ENCODE results near the gene CAMKMT.
A peak's percentile ranks its signal among the peaks of the same experiment; 100 is the strongest.
"Not testable (repeated sequence)": the region's sequence is repeated elsewhere in the genome, so short reads cannot be mapped to it uniquely, and the experiment has no call there.

CAMKMT gene

DNA sequence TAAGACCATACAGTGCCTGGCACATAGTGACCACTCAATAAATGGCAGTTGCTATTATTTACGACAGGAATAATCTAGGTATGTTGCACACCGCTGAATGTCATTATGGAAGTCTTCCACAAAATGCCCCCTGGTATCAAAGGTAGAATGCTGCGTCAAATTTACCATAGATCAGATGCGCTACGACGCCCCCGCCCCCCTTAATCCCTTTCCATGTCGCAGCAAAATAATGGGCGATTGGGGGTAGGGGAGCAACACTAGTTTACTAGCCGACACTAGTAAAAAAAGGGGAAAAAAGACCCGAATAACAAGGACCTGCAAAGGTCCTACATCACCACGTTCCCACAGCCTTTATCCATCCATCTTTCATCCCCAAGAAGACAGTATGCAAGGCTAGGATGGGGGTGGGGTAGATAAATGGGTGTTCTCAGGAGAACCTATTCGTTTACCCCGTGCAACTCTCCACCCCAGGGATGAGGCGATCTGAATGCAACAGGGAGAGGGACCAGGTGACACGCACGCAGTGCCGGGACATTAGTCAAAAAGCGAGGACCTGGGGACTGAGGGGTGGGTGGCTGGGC lies 908 bp upstream of the CAMKMT start:
- peak; percentile 22 for DNase-seq

DNA sequence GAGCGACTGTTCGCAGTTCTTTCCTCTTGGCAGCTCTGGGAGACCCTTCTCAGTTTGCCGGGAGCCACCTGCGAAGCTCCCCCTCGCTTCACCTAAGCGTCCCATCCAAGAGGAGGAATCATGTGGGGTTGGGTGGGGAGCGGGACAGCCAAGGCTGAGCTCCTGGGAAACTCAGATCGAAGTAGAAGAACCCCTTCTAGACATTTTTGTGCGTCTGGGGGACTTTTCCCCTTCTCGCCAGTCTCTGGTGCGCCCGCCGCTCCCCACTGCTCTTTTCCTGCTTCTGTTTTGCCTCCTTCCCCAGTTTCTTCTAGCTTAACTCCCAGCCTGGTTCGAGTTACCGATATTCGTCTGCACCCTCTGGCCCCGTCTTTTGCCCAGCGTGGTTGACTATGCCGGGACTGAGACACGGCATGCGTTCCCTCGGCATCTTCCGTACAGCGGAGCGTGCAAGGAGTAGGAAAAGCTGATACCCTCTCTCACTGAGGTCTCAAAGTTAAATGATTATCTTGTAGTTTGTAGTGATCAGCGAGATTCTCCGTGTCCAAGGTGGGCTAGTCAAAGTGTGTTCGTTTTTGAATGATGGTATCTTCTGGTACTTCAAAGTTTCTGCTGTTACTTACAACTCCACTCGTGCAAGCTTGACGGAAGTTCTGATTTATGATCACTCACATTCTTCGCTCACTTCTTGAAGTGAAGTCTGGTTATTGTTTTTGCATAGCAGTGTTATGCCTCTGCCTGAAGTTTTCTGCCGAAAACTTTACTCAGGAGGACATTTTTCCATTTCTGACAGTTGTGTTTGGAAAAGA lies 664 bp downstream of the CAMKMT start:
- peak; percentile 55 for DNase-seq

GRCh38 chr2:44364604-44365003 lies 2.9 kb downstream of the CAMKMT start:
- DNase-seq = no peak

GRCh38 chr2:44367591-44367990 lies 5.8 kb downstream of the CAMKMT start:
- DNase-seq = no peak

DNA sequence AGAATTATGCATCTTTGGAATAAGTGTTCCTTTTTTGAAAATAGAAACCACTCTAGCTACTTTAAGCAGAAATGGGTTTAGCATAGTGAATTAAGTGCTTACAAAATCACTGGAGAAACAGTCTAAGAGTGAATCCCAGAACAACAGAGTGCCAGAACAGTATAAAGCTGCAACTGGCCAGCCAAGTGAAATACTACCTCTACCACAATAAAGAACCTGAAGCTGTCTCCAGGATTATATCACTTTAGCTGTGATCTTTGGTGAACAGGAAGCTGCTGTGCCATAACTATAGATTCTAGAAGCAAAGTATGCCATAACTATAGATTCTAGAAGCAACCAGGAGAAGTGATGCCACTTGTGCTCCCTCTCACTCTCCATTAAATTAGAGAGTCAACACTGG lies 7.6 kb downstream of the CAMKMT start:
- no peak for DNase-seq

DNA sequence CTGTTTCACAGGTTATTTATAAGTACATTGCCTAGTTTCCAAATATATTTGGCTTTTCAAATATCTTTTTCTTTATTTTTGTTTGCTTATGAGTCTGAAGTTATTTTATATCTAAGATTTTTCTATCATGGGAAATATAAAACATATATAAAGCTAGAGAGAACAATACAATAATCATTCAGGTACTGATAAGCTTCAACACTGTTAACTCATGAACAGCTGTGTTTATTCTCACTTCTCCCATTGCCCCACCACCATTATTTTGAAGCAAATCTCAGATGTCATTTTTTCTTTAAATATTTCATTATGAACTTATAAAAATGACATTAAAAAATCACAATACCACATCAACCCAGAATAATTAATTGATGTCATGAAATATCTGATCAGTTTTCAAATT lies 9.7 kb downstream of the CAMKMT start:
- DNase-seq = no peak

DNA sequence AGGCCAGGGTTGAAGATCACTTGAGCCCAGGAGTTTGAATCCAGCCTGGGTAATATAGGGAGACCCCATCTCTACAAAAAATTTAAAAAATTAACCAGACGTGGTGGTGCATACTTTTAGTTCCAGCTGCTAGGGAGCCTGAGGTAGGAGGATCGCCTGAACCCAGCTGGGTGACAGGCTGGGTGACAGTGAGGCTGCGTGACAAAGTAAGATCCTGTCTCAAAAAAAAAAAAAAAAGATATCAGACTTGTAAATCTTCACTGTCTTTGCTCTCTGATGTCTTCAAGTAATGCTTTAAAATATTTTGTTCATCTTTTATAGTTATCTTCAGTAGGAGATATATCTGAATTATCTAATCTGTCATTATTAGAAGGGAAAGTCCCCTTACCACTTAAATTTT lies 10.5 kb downstream of the CAMKMT start:
- no peak for DNase-seq

- DNase-seq = no peak
Measured at GRCh38 chr2:44377486-44377885, 15.7 kb downstream of the CAMKMT start.

- not testable (repeated sequence) for DNase-seq
Measured at GRCh38 chr2:44385226-44385625, 23.5 kb downstream of the CAMKMT start.

DNA sequence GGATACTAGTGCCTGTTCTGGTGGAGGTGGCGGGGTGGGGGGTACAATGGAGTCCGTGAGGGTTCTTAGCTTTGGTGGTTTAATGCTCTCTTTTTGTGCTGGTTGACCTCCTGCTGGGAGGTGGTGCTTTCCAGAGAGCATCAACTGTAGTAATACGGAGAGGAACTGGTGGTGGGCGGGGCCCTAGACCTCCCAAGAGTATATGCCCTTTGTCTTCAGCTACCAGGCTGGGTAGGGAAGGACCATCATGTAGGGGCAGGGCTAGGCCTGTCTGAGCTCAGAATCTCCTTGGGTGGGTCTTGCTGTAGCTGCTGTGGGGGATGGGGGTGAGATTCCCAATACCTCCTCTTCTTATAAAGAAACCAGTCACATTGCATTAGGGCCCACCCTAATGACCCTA lies 27.1 kb downstream of the CAMKMT start:
- DNase-seq = no peak

DNA sequence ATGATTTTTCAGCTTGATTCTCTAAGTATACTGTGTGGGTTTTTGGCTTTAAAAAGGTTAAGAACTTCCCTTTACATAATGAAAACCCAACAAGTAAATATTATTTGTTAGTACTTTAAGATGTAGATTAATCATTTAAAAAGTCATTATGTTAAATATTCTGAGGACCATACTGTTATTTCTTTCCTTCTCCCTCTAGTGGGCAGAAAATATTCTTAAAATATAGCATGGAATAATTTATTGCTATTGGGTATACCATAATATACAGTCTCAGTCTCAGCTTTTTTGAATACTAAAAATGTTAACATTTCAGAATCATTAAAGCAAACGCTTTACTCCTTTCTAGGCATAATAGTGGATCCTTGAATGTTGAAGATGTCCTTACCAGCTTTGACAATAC lies 28.1 kb downstream of the CAMKMT start:
- DNase-seq = no peak

- peak; percentile 18 for DNase-seq
Measured at GRCh38 chr2:44392338-44392943, 30.7 kb downstream of the CAMKMT start.

- DNase-seq = peak; percentile 4
Measured at GRCh38 chr2:44397447-44398175, 35.9 kb downstream of the CAMKMT start.

GRCh38 chr2:44398243-44398897 lies 36.6 kb downstream of the CAMKMT start:
- DNase-seq = no peak

GRCh38 chr2:44420725-44421124 lies 59.0 kb downstream of the CAMKMT start:
- DNase-seq = no peak

- no peak for DNase-seq
Measured at GRCh38 chr2:44424211-44424610, 62.5 kb downstream of the CAMKMT start.

- peak; percentile 36 for DNase-seq
Measured at GRCh38 chr2:44429034-44429433, 67.3 kb downstream of the CAMKMT start.

GRCh38 chr2:44430342-44430741 lies 68.6 kb downstream of the CAMKMT start:
- no peak for DNase-seq

DNA sequence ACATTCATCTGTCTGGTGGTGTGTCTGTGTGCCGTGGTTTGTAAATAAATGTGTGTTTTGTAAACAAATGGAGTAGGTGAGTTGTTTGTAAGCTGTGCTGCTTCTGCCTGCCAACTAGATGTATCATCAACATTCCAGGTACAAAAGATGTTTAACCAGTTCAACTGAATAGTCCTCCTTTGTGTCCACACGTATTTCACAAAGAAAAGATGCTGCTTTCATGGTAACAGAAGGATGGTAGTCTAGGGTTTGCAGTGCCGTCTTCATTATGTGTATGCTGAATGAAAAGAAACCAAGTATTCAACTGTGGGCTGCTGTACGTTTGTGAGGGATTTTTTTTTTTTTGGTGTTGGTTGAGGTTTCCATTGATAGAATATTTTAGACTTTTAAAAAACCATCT lies 72.1 kb downstream of the CAMKMT start:
- DNase-seq = no peak

DNA sequence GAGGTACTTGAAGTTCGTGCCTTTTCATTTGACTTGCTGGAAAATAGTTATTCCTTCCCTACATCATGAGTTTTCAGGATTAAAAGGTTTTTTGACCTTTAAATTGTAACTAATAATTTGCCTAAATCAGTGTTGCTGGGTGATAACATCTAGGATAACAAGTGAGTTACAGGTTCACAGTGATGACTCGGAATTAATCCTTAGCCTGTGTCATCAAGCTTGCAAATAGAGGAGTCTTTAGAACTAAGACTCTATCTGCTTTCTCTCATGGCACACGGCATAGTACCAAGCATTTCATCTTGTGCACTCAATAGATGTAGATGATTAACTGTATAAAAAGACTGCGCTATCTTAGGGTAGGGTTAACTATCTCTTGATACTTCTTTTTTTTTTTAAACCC lies 79.5 kb downstream of the CAMKMT start:
- DNase-seq = no peak

GRCh38 chr2:44442019-44442418 lies 80.3 kb downstream of the CAMKMT start:
- no peak for DNase-seq

DNA sequence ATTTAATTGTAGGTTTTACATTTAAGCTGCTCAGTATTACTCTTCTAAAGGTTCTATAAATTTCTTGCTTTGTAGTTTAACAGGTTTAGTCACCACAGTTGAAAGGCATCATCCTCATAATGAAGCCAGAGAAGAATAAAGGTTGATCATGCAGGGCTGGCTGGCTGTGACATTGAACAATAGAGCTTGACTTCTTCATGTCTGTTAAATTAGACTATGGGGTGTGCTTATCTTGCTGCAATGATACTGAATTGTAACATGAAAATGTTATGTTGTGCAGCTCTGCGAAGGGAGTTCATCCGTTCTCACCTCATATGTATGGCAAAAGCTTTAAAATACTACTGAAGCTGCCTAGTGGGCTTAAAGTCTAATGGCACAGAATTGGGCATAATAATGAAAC lies 81.8 kb downstream of the CAMKMT start:
- no peak for DNase-seq

DNA sequence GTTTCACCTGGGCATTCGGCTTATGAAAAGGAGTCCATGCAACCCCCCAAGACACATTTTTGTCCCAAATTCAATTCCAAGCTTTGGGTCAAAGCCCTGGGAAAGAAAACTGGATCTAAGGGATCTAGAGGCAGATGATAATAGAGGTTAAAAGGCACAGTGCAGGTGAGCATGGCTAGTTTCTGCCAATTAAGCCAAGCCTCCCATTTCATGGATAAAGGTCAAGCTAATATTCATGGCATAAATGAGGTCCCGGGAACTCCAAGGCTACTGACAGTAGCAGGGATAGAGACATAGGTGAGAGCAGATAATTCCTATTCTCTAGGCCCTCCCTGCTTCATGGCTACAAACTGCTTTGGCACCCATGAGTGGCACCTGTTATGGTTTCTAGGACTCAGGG lies 83.1 kb downstream of the CAMKMT start:
- no peak for DNase-seq

Data from fibroblast of skin of abdomen (primary cell).